Adrenal gland (tissue), 12 donors: ENCODE results near the gene NHERF2. TPM values are rescaled to one million over a fixed set of nuclear protein-coding genes. Genes with fewer than 3 reads are reported as not detected.

Source experiments
- DNase-seq, 7 donors: peaks; one replicate each; pipeline ENCODE4 v3.0.0-alpha.2; 2019 to 2020
- H3K27ac ChIP-seq, 5 donors: fragments of 200-600 bp; sonication (generic) in 4 of 5; 1 replicate in 3 of 5; 2 replicates in 2 of 5; pipeline versions ENCODE4 v1.5.1 to v1.8.0; 2016 to 2020; ENCODE audit warnings: mild to moderate bottlenecking in 1 of 5
- H3K27me3 ChIP-seq: fragments of 200-600 bp; 2 replicates; pipeline ENCODE4 v1.8.0; 2021
- H3K36me3 ChIP-seq, 2 donors: fragments of 200-600 bp; replicated peaks in 1 of 2; 1 replicate in 1 of 2; 2 replicates in 1 of 2; pipeline versions ENCODE4 v1.5.1 to v1.8.0; 2018 to 2022
- H3K4me1 ChIP-seq, 2 donors: fragments of 200-600 bp; replicated peaks in 1 of 2; 1 replicate in 1 of 2; 2 replicates in 1 of 2; pipeline versions ENCODE4 v1.5.1 to v1.8.0; 2018 to 2021
- H3K4me3 ChIP-seq, 4 donors: fragments of 200-600 bp; sonication (generic) in 3 of 4; one replicate each; pipeline ENCODE4 v1.5.1; 2016 to 2018
- H3K9me3 ChIP-seq, 3 donors: fragments of 200-600 bp; sonication (generic) in 1 of 3; replicated peaks in 1 of 3; 1 replicate in 2 of 3; 2 replicates in 1 of 3; pipeline versions ENCODE4 v1.5.1 to v1.8.0; 2016 to 2021
- POLR2A ChIP-seq, 2 donors: fragments of 450-650 bp; IDR thresholded peaks; one replicate each; pipeline ENCODE4 v1.6.1; 2017; ENCODE audit warnings: antibody characterized with exemption in 2 of 2, mild to moderate bottlenecking in 2 of 2, moderate library complexity in 1 of 2
- WGBS, 4 donors: extraction: QIAGEN DNeasy Blood & Tissue Kit in 2 of 4; methylation state at CpG; one replicate each; pipeline versions ENCODE4 v1.1.5 to v1.1.7; 2013 to 2017; 5-methylcytosine and 5-hydroxymethylcytosine counted together
- intact Hi-C, 2 donors: fragments of 100-400 bp; cut with DNase I; formaldehyde crosslinking; loops; one replicate each; pipeline versions ENCODE4 v1.14.1 to v1.15.0; 2022 to 2023
- polyA plus RNA-seq, 3 donors: library from polyadenylated mRNA; stranded (reverse); fragments of 200-250 nt in 2 of 3; fragments of 350-450 nt in 1 of 3; fragmentation: Illumina TruSeq in 1 of 3; extraction: RNeasy Lipid Tissue Mini Kit (QIAGEN cat#74804) in 1 of 3; gene quantifications; one replicate each; pipeline ENCODE4 v1.2.3, GENCODE V29; 2013 to 2014
- small RNA-seq, 2 donors: library from RNA; depleted of rRNA; stranded (forward); fragments of <200 nt; gene quantifications; one replicate each; pipeline ENCODE3, GENCODE V24; 2016
- total RNA-seq, 9 donors: library from RNA; depleted of rRNA in 4 of 9; stranded (reverse); fragments of >200 nt in 4 of 9; fragments of 120-200 nt in 1 of 9; fragmentation: NEBNext Ultra II Directional in 1 of 9; extraction: Animal tissue kit (Norgen Biotek cat#: 25700) in 1 of 9; gene quantifications; one replicate each; pipeline versions ENCODE4 v1.1.0 to v1.2.4, GENCODE V29; 2013 to 2023
- TF ChIP-seq, protein P1 (sequence below), 6 experiments: fragments of 450-650 bp in 4 of 6; fragments of 200-600 bp in 2 of 6; sonication (generic) in 1 of 6; IDR thresholded peaks; 1 replicate in 5 of 6; 2 replicates in 1 of 6; pipeline versions ENCODE4 v1.5.1 to v1.8.0; 2016 to 2021; ENCODE audit warnings: antibody characterized with exemption in 6 of 6, mild to moderate bottlenecking in 2 of 6, moderate library complexity in 1 of 6
- donor health status: healthy with polysubstance abuse.
- donor health status: Bipolar disorder and iron deficiency.
- donor health status: DM: yes; HTN: yes; CAD: no.
- donor health status: DM: no; HTN: no; CAD: no.
- donor health status: DM: no; HTN: no; CAD: no.
- donor health status: DM: yes; HTN: yes; CAD: no.

NHERF2 gene
- total and polyA plus RNA-seq, 12 donors, result 12.5 to 263 (median 67.7) TPM

GRCh38 chr16:2086106-2086742, 59.5 kb downstream of the NHERF2 start:
- Histone ChIP-seq H3K27ac (peak overlapping the region in 1 of 5 donors; percentile 44), H3K36me3 (peaks cover 0 to 86% of the 10 kb centered on the region in 2 donors), H3K27me3 (no peaks in the 10 kb centered on the region), H3K4me3 (no peak overlapping the region), H3K9me3 (no peaks in the 10 kb centered on the region), H3K4me1 (peaks cover 0 to 25% of the 10 kb centered on the region in 2 donors)
- TF ChIP-seq, protein P1, sequence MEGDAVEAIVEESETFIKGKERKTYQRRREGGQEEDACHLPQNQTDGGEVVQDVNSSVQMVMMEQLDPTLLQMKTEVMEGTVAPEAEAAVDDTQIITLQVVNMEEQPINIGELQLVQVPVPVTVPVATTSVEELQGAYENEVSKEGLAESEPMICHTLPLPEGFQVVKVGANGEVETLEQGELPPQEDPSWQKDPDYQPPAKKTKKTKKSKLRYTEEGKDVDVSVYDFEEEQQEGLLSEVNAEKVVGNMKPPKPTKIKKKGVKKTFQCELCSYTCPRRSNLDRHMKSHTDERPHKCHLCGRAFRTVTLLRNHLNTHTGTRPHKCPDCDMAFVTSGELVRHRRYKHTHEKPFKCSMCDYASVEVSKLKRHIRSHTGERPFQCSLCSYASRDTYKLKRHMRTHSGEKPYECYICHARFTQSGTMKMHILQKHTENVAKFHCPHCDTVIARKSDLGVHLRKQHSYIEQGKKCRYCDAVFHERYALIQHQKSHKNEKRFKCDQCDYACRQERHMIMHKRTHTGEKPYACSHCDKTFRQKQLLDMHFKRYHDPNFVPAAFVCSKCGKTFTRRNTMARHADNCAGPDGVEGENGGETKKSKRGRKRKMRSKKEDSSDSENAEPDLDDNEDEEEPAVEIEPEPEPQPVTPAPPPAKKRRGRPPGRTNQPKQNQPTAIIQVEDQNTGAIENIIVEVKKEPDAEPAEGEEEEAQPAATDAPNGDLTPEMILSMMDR (IDR thresholded peaks at IDR 0.05), result no peak
- no peak for TF ChIP-seq POLR2A (IDR thresholded peaks at IDR 0.05)
- WGBS, 4 donors, result 86 to 95% (median 90%) methylated on average over 4 to 27 of the region's 27 CpGs
- intact Hi-C loops, result no loop called here
- peak in 1 of 7 donors; percentile 84 for DNase-seq

DNA sequence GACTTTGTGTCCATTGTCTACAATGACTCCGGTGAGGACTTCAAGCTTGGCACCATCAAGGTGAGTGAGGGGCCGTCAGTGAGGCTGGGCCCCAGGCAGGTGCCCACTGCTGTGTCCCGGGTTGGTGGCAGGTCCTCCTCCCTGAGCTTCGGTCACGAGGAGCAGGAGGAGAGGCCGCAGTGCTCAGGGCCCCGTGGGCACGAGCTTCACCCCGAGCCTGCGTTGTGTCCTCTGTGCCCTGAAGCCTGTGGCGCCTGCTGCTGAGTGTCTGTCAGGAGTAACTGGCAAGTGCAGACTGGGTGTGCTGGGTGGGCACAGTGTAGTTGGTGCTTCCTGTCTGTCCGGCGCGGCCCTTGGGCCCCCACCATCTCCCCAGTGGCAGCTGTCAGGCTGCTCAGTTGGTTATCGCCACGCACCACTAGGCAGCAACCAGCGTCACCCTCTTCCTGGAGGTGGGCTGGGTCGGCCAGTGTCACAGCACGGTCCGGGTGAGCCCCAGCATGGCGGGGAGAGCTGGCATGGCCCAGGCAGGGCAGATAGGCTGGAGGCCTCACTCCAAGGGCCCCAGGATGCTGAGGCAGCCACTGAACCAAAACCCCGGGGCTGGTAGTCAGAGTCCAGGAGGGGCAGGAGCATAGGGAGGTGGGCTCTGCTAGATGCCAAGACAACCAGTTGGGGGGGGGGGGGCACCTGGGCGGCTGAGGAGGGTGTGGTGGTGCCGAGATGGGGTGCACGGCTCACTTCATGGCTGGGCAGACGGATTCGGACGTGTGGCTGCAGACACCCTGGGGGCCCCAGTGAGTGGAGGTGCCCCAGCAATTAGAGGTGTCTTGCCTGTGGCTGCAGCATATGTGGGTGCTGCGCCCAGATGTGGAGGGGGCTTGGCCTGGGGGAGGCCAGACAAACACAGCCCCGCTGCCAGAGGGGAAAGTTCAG, 60.4 kb downstream of the NHERF2 start:
- WGBS, 4 donors, result 92 to 95% (median 94%) methylated on average over 9 to 30 of the region's 30 CpGs
- Histone ChIP-seq H3K4me1 (peaks cover 0 to 25% of the 10 kb centered on the region in 2 donors), H3K36me3 (peaks cover 0 to 85% of the 10 kb centered on the region in 2 donors), H3K27ac (peak overlapping the region in 1 of 5 donors; percentile 8), H3K27me3 (no peaks in the 10 kb centered on the region), H3K4me3 (no peak overlapping the region), H3K9me3 (no peaks in the 10 kb centered on the region)
- peak in 1 of 7 donors; percentile 21 for DNase-seq
- intact Hi-C loops, result no loop called here
- TF ChIP-seq, protein P1 (IDR thresholded peaks at IDR 0.05), result no peak
- no peak for TF ChIP-seq POLR2A (IDR thresholded peaks at IDR 0.05)

DNA sequence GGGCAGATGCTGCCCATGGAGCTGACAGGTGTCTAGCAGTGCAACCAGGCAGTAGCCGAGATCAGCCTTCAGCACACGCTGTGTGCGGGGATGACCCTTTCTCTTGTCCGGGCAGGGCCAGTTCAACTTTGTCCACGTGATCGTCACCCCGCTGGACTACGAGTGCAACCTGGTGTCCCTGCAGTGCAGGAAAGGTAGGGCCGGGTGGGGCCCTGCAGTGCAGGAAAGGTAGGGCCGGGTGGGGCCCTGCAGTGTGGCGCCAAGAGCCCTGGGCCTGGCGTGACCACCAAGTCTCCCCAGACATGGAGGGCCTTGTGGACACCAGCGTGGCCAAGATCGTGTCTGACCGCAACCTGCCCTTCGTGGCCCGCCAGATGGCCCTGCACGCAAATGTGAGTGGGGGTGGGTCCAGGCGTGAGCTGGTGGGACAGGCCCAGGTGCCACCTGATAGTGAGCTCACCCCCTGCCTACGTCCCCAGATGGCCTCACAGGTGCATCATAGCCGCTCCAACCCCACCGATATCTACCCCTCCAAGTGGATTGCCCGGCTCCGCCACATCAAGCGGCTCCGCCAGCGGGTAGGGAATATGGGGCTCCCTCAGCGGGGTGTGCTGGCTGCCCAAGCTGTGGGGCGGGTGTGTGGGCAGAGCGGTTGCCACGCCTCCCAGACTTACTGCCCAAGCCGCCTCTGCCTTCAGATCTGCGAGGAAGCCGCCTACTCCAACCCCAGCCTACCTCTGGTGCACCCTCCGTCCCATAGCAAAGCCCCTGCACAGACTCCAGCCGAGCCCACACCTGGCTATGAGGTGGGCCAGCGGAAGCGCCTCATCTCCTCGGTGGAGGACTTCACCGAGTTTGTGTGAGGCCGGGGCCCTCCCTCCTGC, 61.3 kb downstream of the NHERF2 start:
- Histone ChIP-seq H3K27ac (no peak overlapping the region), H3K4me1 (peaks cover 0 to 16% of the 10 kb centered on the region in 2 donors), H3K27me3 (no peaks in the 10 kb centered on the region), H3K4me3 (no peak overlapping the region), H3K36me3 (peaks cover 0 to 85% of the 10 kb centered on the region in 2 donors), H3K9me3 (no peaks in the 10 kb centered on the region)
- 85 to 96% (median 93%) methylated on average over 6 to 41 of the region's 41 CpGs for WGBS, 4 donors
- intact Hi-C loops, result no loop called here
- DNase-seq, result peak in 1 of 7 donors; percentile 25
- no peak for TF ChIP-seq POLR2A (IDR thresholded peaks at IDR 0.05)
- TF ChIP-seq, protein P1 (IDR thresholded peaks at IDR 0.05), result no peak

Small RNA genes within 50 kb of the gene (small RNA-seq; reads per million reads assigned to genes)
- gene RN7SL219P, result 0 reads per million in 2 donors

Other genes starting within 250 kb of the NHERF2 start
Only the 30 nearest of the 31 such genes appear.
- gene NUBP2, start 243.9 kb upstream of the NHERF2 start, total RNA-seq, result 100 to 1,000 TPM in 4 of 9 donors, 10 to 100 TPM in 5; 51.3 to 252 (median 78.9) TPM
- gene NUBP2, start 243.9 kb upstream of the NHERF2 start, polyA plus RNA-seq, result 10 to 100 TPM in 2 of 3 donors, 1 to 10 TPM in 1; 3.0 to 84.8 (median 78.6) TPM
- gene IGFALS, start 233.2 kb upstream of the NHERF2 start, total RNA-seq, result 1 to 10 TPM in 2 of 9 donors, under 1 TPM in 6, not detected in 1; 0.11 to 3.9 (median 0.23) TPM
- gene IGFALS, start 233.2 kb upstream of the NHERF2 start, polyA plus RNA-seq, result under 1 TPM in 2 of 3 donors, not detected in 1; 0.67 to 0.97 TPM
- 100 to 1,000 TPM in 8 of 9 donors, 10 to 100 TPM in 1; 77.1 to 318 (median 182) TPM for gene HAGH, start 200.1 kb upstream of the NHERF2 start, total RNA-seq
- 100 to 1,000 TPM in 2 of 3 donors, 10 to 100 TPM in 1; 75.3 to 213 (median 138) TPM for gene HAGH, start 200.1 kb upstream of the NHERF2 start, polyA plus RNA-seq
- 100 to 1,000 TPM in 1 of 9 donors, 10 to 100 TPM in 8; 38.7 to 140 (median 51.9) TPM for gene FAHD1, start 199.7 kb upstream of the NHERF2 start, total RNA-seq
- 10 to 100 TPM; 15.2 to 60.4 (median 19.9) TPM for gene FAHD1, start 199.7 kb upstream of the NHERF2 start, polyA plus RNA-seq
- under 1 TPM in 1 of 9 donors, not detected in 8; 0.23 TPM for gene MEIOB, start 154.7 kb upstream of the NHERF2 start, total RNA-seq
- not detected for gene MEIOB, start 154.7 kb upstream of the NHERF2 start, polyA plus RNA-seq
- under 1 TPM in 1 of 9 donors, not detected in 8; 0.11 TPM for gene HS3ST6, start 108.5 kb upstream of the NHERF2 start, total RNA-seq
- gene HS3ST6, start 108.5 kb upstream of the NHERF2 start, polyA plus RNA-seq, result under 1 TPM in 1 of 3 donors, not detected in 2; 0.07 TPM
- gene MSRB1, start 83.7 kb upstream of the NHERF2 start, total RNA-seq, result 10 to 100 TPM in 7 of 9 donors, 1 to 10 TPM in 2; 9.2 to 21.5 (median 14.8) TPM
- gene MSRB1, start 83.7 kb upstream of the NHERF2 start, polyA plus RNA-seq, result 10 to 100 TPM in 2 of 3 donors, 1 to 10 TPM in 1; 8.1 to 38.9 (median 21.5) TPM
- under 1 TPM in 2 of 9 donors, not detected in 7; 0.06 to 0.20 TPM for gene RPL3L, start 72.2 kb upstream of the NHERF2 start, total RNA-seq
- gene RPL3L, start 72.2 kb upstream of the NHERF2 start, polyA plus RNA-seq, result under 1 TPM in 1 of 3 donors, not detected in 2; 0.07 TPM
- gene NDUFB10, start 67.4 kb upstream of the NHERF2 start, total RNA-seq, result 100 to 1,000 TPM; 134 to 298 (median 155) TPM
- gene NDUFB10, start 67.4 kb upstream of the NHERF2 start, polyA plus RNA-seq, result 100 to 1,000 TPM; 109 to 268 (median 213) TPM
- gene RPS2, start 62.1 kb upstream of the NHERF2 start, total RNA-seq, result 1,000 to 10,000 TPM; 1,192 to 2,338 (median 1,647) TPM
- gene RPS2, start 62.1 kb upstream of the NHERF2 start, polyA plus RNA-seq, result 1,000 to 10,000 TPM; 1,045 to 4,016 (median 2,050) TPM
- under 1 TPM in 1 of 9 donors, not detected in 8; 0.47 TPM for gene RNF151, start 60.0 kb upstream of the NHERF2 start, total RNA-seq
- gene RNF151, start 60.0 kb upstream of the NHERF2 start, polyA plus RNA-seq, result under 1 TPM in 2 of 3 donors, not detected in 1; 0.20 to 0.64 TPM
- gene TBL3, start 54.8 kb upstream of the NHERF2 start, total RNA-seq, result 100 to 1,000 TPM in 1 of 9 donors, 10 to 100 TPM in 8; 22.3 to 137 (median 34.8) TPM
- gene TBL3, start 54.8 kb upstream of the NHERF2 start, polyA plus RNA-seq, result 100 to 1,000 TPM in 2 of 3 donors, 10 to 100 TPM in 1; 10.8 to 106 (median 105) TPM
- under 1 TPM in 3 of 9 donors, not detected in 6; 0.28 to 0.53 (median 0.47) TPM for gene NOXO1, start 45.4 kb upstream of the NHERF2 start, total RNA-seq
- 1 to 10 TPM in 2 of 3 donors, not detected in 1; 1.3 to 3.3 TPM for gene NOXO1, start 45.4 kb upstream of the NHERF2 start, polyA plus RNA-seq
- gene GFER, start 42.7 kb upstream of the NHERF2 start, total RNA-seq, result 10 to 100 TPM; 16.4 to 37.6 (median 26.9) TPM
- gene GFER, start 42.7 kb upstream of the NHERF2 start, polyA plus RNA-seq, result 10 to 100 TPM; 17.4 to 60.8 (median 54.4) TPM
- gene SYNGR3, start 36.9 kb upstream of the NHERF2 start, total RNA-seq, result 10 to 100 TPM in 1 of 9 donors, 1 to 10 TPM in 3, under 1 TPM in 3, not detected in 2; 0.54 to 10.9 (median 1.1) TPM
- 1 to 10 TPM; 3.2 to 5.2 (median 4.4) TPM for gene SYNGR3, start 36.9 kb upstream of the NHERF2 start, polyA plus RNA-seq
- gene ZNF598, start 17.1 kb upstream of the NHERF2 start, total RNA-seq, result 10 to 100 TPM in 8 of 9 donors, 1 to 10 TPM in 1; 4.7 to 36.6 (median 27.5) TPM
- gene ZNF598, start 17.1 kb upstream of the NHERF2 start, polyA plus RNA-seq, result 10 to 100 TPM in 2 of 3 donors, 1 to 10 TPM in 1; 8.3 to 51.5 (median 37.9) TPM
- gene NPW, start 7.1 kb upstream of the NHERF2 start, total RNA-seq, result 1 to 10 TPM in 3 of 9 donors, under 1 TPM in 1, not detected in 5; 0.50 to 3.9 (median 1.4) TPM
- 1 to 10 TPM in 1 of 3 donors, under 1 TPM in 1, not detected in 1; 0.88 to 1.3 TPM for gene NPW, start 7.1 kb upstream of the NHERF2 start, polyA plus RNA-seq
- 10 to 100 TPM in 7 of 9 donors, 1 to 10 TPM in 2; 7.9 to 35.7 (median 14.9) TPM for gene NTHL1, start 20.9 kb downstream of the NHERF2 start, total RNA-seq
- 10 to 100 TPM in 2 of 3 donors, 1 to 10 TPM in 1; 1.5 to 36.6 (median 34.3) TPM for gene NTHL1, start 20.9 kb downstream of the NHERF2 start, polyA plus RNA-seq
- gene TSC2, start 21.1 kb downstream of the NHERF2 start, total RNA-seq, result 100 to 1,000 TPM in 2 of 9 donors, 10 to 100 TPM in 7; 18.6 to 148 (median 92.0) TPM
- 100 to 1,000 TPM in 2 of 3 donors, 10 to 100 TPM in 1; 56.9 to 333 (median 105) TPM for gene TSC2, start 21.1 kb downstream of the NHERF2 start, polyA plus RNA-seq
- 100 to 1,000 TPM in 5 of 9 donors, 10 to 100 TPM in 4; 16.6 to 145 (median 100) TPM for gene PKD1, start 109.0 kb downstream of the NHERF2 start, total RNA-seq
- 100 to 1,000 TPM in 2 of 3 donors, 1 to 10 TPM in 1; 9.2 to 359 (median 104) TPM for gene PKD1, start 109.0 kb downstream of the NHERF2 start, polyA plus RNA-seq
- 1 to 10 TPM in 6 of 9 donors, under 1 TPM in 1, not detected in 2; 1.00 to 4.1 (median 1.5) TPM for gene RAB26, start 121.7 kb downstream of the NHERF2 start, total RNA-seq
- gene RAB26, start 121.7 kb downstream of the NHERF2 start, polyA plus RNA-seq, result 10 to 100 TPM in 1 of 3 donors, 1 to 10 TPM in 1, under 1 TPM in 1; 0.46 to 23.1 (median 6.7) TPM
- 100 to 1,000 TPM in 1 of 9 donors, 10 to 100 TPM in 8; 28.4 to 129 (median 57.1) TPM for gene TRAF7, start 128.9 kb downstream of the NHERF2 start, total RNA-seq
- gene TRAF7, start 128.9 kb downstream of the NHERF2 start, polyA plus RNA-seq, result 10 to 100 TPM; 21.0 to 47.8 (median 43.8) TPM
- 1 to 10 TPM in 3 of 9 donors, under 1 TPM in 4, not detected in 2; 0.06 to 3.7 (median 0.83) TPM for gene CASKIN1, start 169.7 kb downstream of the NHERF2 start, total RNA-seq
- 1 to 10 TPM in 2 of 3 donors, not detected in 1; 1.4 to 5.2 TPM for gene CASKIN1, start 169.7 kb downstream of the NHERF2 start, polyA plus RNA-seq
- gene MLST8, start 178.6 kb downstream of the NHERF2 start, total RNA-seq, result 100 to 1,000 TPM in 1 of 9 donors, 10 to 100 TPM in 8; 31.2 to 116 (median 49.4) TPM
- 10 to 100 TPM; 21.9 to 96.3 (median 69.1) TPM for gene MLST8, start 178.6 kb downstream of the NHERF2 start, polyA plus RNA-seq
- gene BRICD5, start 184.0 kb downstream of the NHERF2 start, total RNA-seq, result 1 to 10 TPM in 7 of 9 donors, under 1 TPM in 2; 0.36 to 6.4 (median 2.7) TPM
- 10 to 100 TPM in 1 of 3 donors, 1 to 10 TPM in 1, under 1 TPM in 1; 0.60 to 57.4 (median 8.9) TPM for gene BRICD5, start 184.0 kb downstream of the NHERF2 start, polyA plus RNA-seq
- gene PGP, start 187.9 kb downstream of the NHERF2 start, total RNA-seq, result 10 to 100 TPM in 6 of 9 donors, 1 to 10 TPM in 3; 8.3 to 24.1 (median 14.3) TPM
- 10 to 100 TPM in 2 of 3 donors, 1 to 10 TPM in 1; 8.4 to 20.4 (median 12.8) TPM for gene PGP, start 187.9 kb downstream of the NHERF2 start, polyA plus RNA-seq
- gene E4F1, start 196.7 kb downstream of the NHERF2 start, total RNA-seq, result 10 to 100 TPM; 18.6 to 37.4 (median 25.4) TPM
- 100 to 1,000 TPM in 1 of 3 donors, 10 to 100 TPM in 1, 1 to 10 TPM in 1; 2.9 to 121 (median 80.0) TPM for gene E4F1, start 196.7 kb downstream of the NHERF2 start, polyA plus RNA-seq
- 1 to 10 TPM in 2 of 9 donors, under 1 TPM in 6, not detected in 1; 0.25 to 2.9 (median 0.72) TPM for gene DNASE1L2, start 209.5 kb downstream of the NHERF2 start, total RNA-seq
- 1 to 10 TPM in 2 of 3 donors, not detected in 1; 2.2 to 6.0 TPM for gene DNASE1L2, start 209.5 kb downstream of the NHERF2 start, polyA plus RNA-seq
- 10 to 100 TPM; 34.7 to 80.2 (median 57.8) TPM for gene ECI1, start 224.7 kb downstream of the NHERF2 start, total RNA-seq
- 100 to 1,000 TPM in 1 of 3 donors, 10 to 100 TPM in 1, 1 to 10 TPM in 1; 5.8 to 172 (median 99.0) TPM for gene ECI1, start 224.7 kb downstream of the NHERF2 start, polyA plus RNA-seq
- 100 to 1,000 TPM in 8 of 9 donors, 10 to 100 TPM in 1; 83.5 to 176 (median 125) TPM for gene RNPS1, start 241.2 kb downstream of the NHERF2 start, total RNA-seq
- gene RNPS1, start 241.2 kb downstream of the NHERF2 start, polyA plus RNA-seq, result 100 to 1,000 TPM in 1 of 3 donors, 10 to 100 TPM in 2; 90.2 to 105 (median 93.6) TPM